Measurements from ENCODE around the gene ROBO1. TPM values are rescaled to one million over a fixed set of nuclear protein-coding genes. Genes with fewer than 3 reads are reported as not detected.

Gene ROBO1
- total and polyA plus RNA-seq, 2 of the 13 experiments (the other 11 are each of a cell fraction or from before 2014, with no cell fraction given): 52.2 to 71.0 TPM

GRCh38 chr3:79030157-79030556 lies 737.6 kb downstream of the ROBO1 start (continued):
- no peak for TF ChIP-seq ZNF362 (CRISPR knock-in tag; IDR thresholded peaks at IDR 0.05; ENCODE audit: borderline replicate concordance)
- peak; percentile 44; the same call in 1 of the 2 replicates for TF ChIP-seq HMG20A (CRISPR knock-in tag; IDR thresholded peaks at IDR 0.05; ENCODE audit: borderline replicate concordance)
- TF ChIP-seq SOX13 (IDR thresholded peaks at IDR 0.05): no peak
- TF ChIP-seq SOX13 (CRISPR knock-in tag; conservative IDR thresholded peaks at IDR 0.05 in 1 of 2, IDR thresholded peaks at IDR 0.05 in 1 of 2): peak in 1 of 2 experiments; percentile 47; a peak in 1 of 4 replicates
- TF ChIP-seq SAP130 (CRISPR knock-in tag; IDR thresholded peaks at IDR 0.05; ENCODE audit: low read depth): 0 out of 2 replicates have a peak, but pooled peaks have one; percentile 31
- TF ChIP-seq ZUFSP (CRISPR knock-in tag; IDR thresholded peaks at IDR 0.05; ENCODE audit: borderline replicate concordance): no peak
- peak; percentile 55 for TF ChIP-seq FOXA3 (CRISPR knock-in tag; IDR thresholded peaks at IDR 0.05)
- TF ChIP-seq POGZ (CRISPR knock-in tag; IDR thresholded peaks at IDR 0.05): peak; percentile 67
- peak; percentile 26; the same call in 1 of the 2 replicates for TF ChIP-seq TEF (CRISPR knock-in tag; IDR thresholded peaks at IDR 0.05)
- TF ChIP-seq BCL6 (CRISPR knock-in tag; IDR thresholded peaks at IDR 0.05): 0 out of 2 replicates have a peak, but pooled peaks have one; percentile 18
- TF ChIP-seq AFF4 (CRISPR knock-in tag; IDR thresholded peaks at IDR 0.05): no peak
